Hepatocyte (in vitro differentiated cells): ENCODE data around the gene MVB12B.

ENCODE experiments used
- EZH2phosphoT487 ChIP-seq: fragments of 200-600 bp; sonication (generic); IDR thresholded peaks from one replicate; pipeline ENCODE4 v1.6.1; 2018; ENCODE audit warnings: antibody characterized with exemption, mild to moderate bottlenecking, low read depth, moderate library complexity; ENCODE audit not compliant: unreplicated experiment, severe bottlenecking
- TF ChIP-seq, protein P1 (sequence below): fragments of 200-600 bp; sonication (generic); IDR thresholded peaks from 2 replicates; pipeline ENCODE4 v1.5.1; 2016; ENCODE audit warnings: antibody characterized with exemption, mild to moderate bottlenecking; ENCODE audit not compliant: poor library complexity

DNA sequence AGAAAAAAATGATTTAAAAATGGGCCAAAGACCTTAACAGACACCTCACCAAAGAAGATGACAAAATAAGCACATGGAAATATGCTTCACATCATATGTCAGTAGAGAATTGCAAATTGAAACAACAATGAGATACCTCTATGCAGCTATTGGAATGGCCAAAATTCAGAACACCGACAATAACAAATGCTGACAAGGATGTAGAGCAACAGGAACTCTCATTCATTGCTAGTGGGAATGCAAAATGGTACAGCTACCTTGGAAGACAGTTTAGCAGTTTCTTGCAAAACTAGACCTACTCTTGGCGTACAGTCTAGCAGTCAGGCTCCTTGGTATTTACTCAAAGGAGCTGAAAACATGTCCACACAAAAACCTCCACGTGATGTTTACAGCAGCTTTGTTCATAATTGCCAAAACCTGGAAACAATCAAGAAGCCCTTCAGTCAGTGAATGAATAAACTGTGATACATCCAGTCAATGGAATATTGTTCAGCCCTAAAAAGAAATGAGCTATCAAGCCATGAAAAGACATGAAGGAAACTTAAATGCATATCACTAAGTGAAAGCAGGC, 10.5 kb upstream of the MVB12B start:
- TF ChIP-seq, protein P1, sequence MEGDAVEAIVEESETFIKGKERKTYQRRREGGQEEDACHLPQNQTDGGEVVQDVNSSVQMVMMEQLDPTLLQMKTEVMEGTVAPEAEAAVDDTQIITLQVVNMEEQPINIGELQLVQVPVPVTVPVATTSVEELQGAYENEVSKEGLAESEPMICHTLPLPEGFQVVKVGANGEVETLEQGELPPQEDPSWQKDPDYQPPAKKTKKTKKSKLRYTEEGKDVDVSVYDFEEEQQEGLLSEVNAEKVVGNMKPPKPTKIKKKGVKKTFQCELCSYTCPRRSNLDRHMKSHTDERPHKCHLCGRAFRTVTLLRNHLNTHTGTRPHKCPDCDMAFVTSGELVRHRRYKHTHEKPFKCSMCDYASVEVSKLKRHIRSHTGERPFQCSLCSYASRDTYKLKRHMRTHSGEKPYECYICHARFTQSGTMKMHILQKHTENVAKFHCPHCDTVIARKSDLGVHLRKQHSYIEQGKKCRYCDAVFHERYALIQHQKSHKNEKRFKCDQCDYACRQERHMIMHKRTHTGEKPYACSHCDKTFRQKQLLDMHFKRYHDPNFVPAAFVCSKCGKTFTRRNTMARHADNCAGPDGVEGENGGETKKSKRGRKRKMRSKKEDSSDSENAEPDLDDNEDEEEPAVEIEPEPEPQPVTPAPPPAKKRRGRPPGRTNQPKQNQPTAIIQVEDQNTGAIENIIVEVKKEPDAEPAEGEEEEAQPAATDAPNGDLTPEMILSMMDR, result no peak
- no peak for TF ChIP-seq EZH2phosphoT487
